SK-N-MC (cell line): ENCODE results near the gene CFD.

ENCODE experiments used
- EZH2 ChIP-seq: fragments of 200-600 bp; sonication (generic); IDR thresholded peaks from one replicate; pipeline ENCODE4 v1.6.1; 2017; ENCODE audit warnings: antibody characterized with exemption
- POLR2AphosphoS5 ChIP-seq: IDR thresholded peaks from 2 replicates; pipeline ENCODE4 v1.6.1; 2012; ENCODE audit warnings: mild to moderate bottlenecking, low read depth, low read length, borderline replicate concordance

GRCh38 chr19:912181-913079, 53.0 kb downstream of the CFD start:
- TF ChIP-seq EZH2 (no peak), POLR2AphosphoS5 (no peak)
